HG03196 (cell line): ENCODE data around the gene GUCA1C.

ENCODE experiments used
- ATAC-seq: cut with Tn5 transposase; IDR thresholded peaks from one replicate; pipeline ENCODE4 v1.9.1; 2021; ENCODE audit not compliant: unreplicated experiment

GUCA1C gene

GRCh38 chr3:108909799-108910198 lies 43.9 kb downstream of the GUCA1C start:
- ATAC-seq: no peak

DNA sequence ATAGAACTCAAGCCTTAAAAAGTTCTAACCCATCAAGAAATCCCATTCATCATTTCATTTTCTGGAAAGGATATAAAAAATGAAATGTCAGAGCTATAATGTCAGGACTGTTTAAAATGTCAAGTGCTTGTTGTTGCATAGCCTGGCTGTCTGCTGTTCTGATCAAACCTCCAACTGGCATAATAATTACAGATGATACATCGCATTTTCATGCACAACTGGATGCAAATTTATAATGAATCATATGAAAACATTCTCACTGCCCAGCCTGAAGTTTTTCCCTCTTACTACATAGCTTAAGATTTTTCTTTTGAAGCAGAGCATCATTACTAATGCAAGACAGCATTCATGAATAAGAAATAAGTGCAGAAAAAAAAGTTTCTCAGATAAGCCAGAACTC lies 46.5 kb downstream of the GUCA1C start:
- no peak for ATAC-seq

DNA sequence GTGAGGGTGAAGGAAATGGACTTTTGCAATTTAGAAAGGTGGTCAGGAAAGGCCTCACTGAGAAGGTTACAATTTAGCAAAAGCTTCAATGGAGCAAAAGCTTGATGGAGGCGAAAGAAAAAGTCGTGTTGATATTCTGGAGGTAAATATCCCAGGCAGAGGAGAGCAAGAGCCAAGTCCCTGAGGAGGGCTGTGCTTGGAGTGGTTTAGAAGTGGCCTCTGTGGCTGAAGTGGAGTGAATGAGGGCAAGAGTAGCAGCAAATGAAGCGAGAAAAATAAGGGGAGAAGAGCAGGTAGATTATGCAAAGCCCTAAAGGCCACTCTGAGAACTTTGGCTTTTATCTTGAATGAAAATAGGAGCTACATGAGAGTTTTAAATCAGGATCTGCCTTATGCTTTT lies 54.1 kb downstream of the GUCA1C start:
- no peak for ATAC-seq

- ATAC-seq: no peak
Measured at GRCh38 chr3:108897883-108898282, 55.8 kb downstream of the GUCA1C start.

GRCh38 chr3:108894981-108895380 lies 58.7 kb downstream of the GUCA1C start:
- ATAC-seq: no peak

GRCh38 chr3:108891833-108892232 lies 61.8 kb downstream of the GUCA1C start:
- ATAC-seq: no peak

DNA sequence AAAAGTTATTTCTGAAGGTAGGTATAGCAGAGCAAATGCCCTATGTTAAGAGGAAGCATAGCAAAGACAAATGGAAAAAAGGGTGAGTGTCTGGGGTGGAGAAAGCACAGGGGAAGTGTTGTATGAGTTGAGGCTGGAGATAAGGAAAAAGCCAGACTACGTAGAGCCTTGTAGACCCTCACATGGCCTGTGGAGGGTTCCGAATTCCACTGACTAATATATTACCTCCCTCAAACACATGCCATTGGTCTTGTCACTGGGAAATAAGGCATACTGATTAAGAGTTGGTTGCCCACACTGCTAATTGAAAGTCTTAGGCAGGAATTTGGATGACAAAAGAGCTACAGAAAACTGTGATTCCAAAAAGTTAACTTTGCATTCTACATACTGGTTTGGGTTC lies 65.9 kb downstream of the GUCA1C start:
- no peak for ATAC-seq

DNA sequence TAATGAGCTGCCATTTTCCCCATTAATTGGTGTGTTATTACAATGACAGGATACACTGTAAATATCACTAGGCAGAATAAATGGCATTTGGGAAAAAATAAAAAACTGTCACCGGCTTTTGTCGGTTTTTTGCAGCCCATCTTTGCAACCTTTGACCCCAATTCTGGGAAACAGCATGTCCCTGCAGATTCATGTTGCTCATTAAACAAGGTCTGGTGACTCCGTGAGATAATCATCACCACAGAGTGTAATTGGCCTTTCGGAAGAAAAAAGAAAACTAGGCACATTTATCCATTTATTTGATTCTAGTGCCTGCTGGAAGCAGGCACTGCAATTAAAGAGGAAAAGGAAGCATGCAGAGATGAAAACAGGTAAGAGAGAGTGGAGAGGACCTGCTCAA lies 66.6 kb downstream of the GUCA1C start:
- no peak for ATAC-seq

DNA sequence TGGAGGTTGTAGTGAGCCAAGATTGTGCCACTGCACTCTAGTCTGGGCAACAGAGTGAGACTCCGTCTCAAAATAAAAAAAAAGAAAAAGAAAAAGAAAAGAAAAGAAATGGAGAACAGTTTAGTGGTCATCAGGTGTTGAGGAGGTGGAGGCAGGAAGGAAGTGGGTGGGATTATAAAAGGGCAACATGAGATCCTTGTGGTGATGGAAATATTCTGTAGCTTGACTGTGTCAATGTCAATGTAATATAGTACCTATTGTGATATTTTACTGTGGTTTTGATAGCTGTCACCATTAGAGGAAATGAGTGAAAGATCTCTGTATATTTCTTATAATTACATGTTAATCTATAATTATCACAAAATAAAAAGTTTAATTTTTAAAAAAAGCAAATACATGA lies 70.3 kb downstream of the GUCA1C start:
- ATAC-seq: no peak

GRCh38 chr3:108882762-108883161 lies 70.9 kb downstream of the GUCA1C start:
- ATAC-seq: no peak

GRCh38 chr3:108879915-108880314 lies 73.8 kb downstream of the GUCA1C start:
- no peak for ATAC-seq

DNA sequence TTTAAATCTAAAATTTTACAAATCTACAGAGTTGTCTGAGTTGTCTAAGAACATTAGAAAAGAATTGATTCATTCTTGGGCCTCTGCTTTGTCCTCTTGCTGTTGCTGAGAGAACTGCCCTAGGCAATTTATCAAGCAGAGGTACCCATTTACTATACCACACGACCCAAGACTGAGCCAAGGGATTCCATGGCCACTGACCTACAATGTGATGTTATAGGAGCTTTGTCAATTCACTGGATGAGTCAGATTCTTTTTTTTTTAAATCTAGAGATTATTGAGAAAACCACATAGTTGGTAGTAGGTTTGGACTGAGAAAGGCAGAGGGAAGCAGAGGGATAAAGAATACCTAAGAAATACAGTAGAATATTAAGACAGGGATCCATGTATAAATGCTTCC lies 75.8 kb downstream of the GUCA1C start:
- no peak for ATAC-seq

- no peak for ATAC-seq
Measured at GRCh38 chr3:108863799-108864135, 89.9 kb downstream of the GUCA1C start.

DNA sequence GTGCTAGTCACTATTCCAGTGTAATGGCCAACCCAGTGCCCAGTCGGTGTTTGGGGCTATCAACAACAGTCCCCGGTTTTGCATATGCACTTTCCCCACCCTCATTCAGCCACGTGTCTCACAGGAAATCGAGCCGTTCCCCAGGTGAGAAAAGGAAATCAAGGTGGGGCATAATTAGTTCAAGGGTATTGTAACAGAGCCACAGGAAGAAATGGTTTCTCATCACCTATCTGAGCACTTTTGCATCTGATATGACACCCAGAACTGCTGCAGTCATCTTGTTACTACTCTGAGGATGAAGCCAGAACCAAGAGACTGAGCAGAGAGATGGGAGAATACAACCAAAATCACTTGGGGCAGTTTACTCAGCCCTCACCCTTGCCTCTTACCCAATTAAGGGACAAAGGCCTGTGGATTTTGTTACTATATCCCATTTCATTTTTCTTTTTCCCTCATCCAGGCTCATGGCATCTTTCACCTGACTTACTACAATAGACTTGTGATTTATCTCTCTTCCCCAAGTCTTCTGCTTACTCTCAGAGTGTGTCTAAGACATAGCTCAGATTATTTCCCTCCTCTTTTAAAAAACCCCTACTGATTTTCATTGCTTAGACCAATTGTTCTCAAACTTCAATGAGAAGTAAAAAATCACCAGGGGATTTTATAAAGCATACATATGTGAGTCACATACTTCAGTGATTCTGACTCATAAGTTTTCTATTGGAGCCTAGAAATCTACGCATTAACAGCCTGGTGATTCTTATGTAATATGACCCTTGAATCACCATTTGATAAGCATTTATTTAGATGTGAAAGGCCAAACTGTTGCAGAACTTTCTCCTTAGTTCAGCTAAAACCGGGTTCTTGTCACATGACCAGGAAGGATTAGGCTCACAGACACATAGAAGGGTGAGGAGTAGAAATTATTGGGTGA lies 90.5 kb downstream of the GUCA1C start:
- peak; percentile 56 for ATAC-seq

- ATAC-seq: no peak
Measured at GRCh38 chr3:108861401-108861800, 92.3 kb downstream of the GUCA1C start.
